H1 (cell line): ENCODE results near the gene DRC3. TPM values are rescaled to one million over a fixed set of nuclear protein-coding genes. Genes with fewer than 3 reads are reported as not detected.

Experiments
- CTCF ChIA-PET: fragments of 300-600 bp; sonication (Branson Sonifier 250); formaldehyde crosslinking; loops from one replicate; lab custom pipeline; 2021; ENCODE audit not compliant: partially characterized antibody; lab: Charles Lee
- POLR2A ChIA-PET: fragments of 300-600 bp; sonication (Branson Sonifier 250); formaldehyde crosslinking; loops from one replicate; lab custom pipeline; 2021; ENCODE audit warnings: inconsistent platforms; ENCODE audit not compliant: partially characterized antibody; lab: Charles Lee
- DNase-seq, 2 experiments: peaks; one replicate each; pipeline versions ENCODE4 v3.0.0 to v3.0.0-alpha.2; 2010 to 2022; ENCODE audit warnings: low spot score in 2 of 2, low read depth in 1 of 2, mixed read lengths in 1 of 2
- FAIRE-seq: peaks from 2 replicates; lab custom pipeline; 2011; peaks lifted over from hg19 to GRCh38; lab: Jason Lieb, UNC
- H2AFZ ChIP-seq: 2 replicates; pipeline ENCODE4 v1.8.1; 2012; ENCODE audit warnings: low read length, inconsistent platforms
- H2AK5ac ChIP-seq: 2 replicates; pipeline ENCODE4 v1.6.1; 2013; ENCODE audit warnings: low read depth, low read length
- H2BK120ac ChIP-seq: replicated peaks from 2 replicates; pipeline ENCODE3; 2013; ENCODE audit warnings: low read depth, low read length, inconsistent platforms
- H2BK12ac ChIP-seq: 2 replicates; pipeline ENCODE4 v1.6.1; 2013; ENCODE audit warnings: low read depth, low read length
- H2BK15ac ChIP-seq: 2 replicates; pipeline ENCODE4 v1.6.1; 2013; ENCODE audit warnings: low read length
- H2BK20ac ChIP-seq: 2 replicates; pipeline ENCODE4 v1.6.1; 2013; ENCODE audit warnings: low read length
- H2BK5ac ChIP-seq: 2 replicates; pipeline ENCODE4 v1.6.1; 2013; ENCODE audit warnings: low read depth, low read length
- H3K14ac ChIP-seq: 2 replicates; pipeline ENCODE4 v1.6.1; 2013; ENCODE audit warnings: inconsistent platforms; ENCODE audit not compliant: insufficient read length
- H3K18ac ChIP-seq: 2 replicates; pipeline ENCODE4 v1.6.1; 2013; ENCODE audit warnings: low read length; ENCODE audit errors: extremely low read depth
- H3K23ac ChIP-seq: 2 replicates; pipeline ENCODE4 v1.6.1; 2013; ENCODE audit warnings: inconsistent platforms; ENCODE audit not compliant: insufficient read length
- H3K23me2 ChIP-seq: 2 replicates; pipeline ENCODE4 v1.6.1; 2013; ENCODE audit warnings: low read depth, low read length
- H3K27ac ChIP-seq: 2 replicates; pipeline ENCODE4 v1.6.1; 2011; ENCODE audit warnings: low read depth, low read length, inconsistent platforms
- H3K27me3 ChIP-seq, 4 experiments: replicated peaks in 1 of 4; 1 replicate in 1 of 4; 2 replicates in 3 of 4; pipeline versions ENCODE4 v1.6.1 to v1.8.1; 2011 to 2013; ENCODE audit warnings: low read length in 3 of 4, mild to moderate bottlenecking in 3 of 4, inconsistent platforms in 2 of 4, mixed read lengths in 2 of 4, moderate library complexity in 1 of 4; ENCODE audit not compliant: control insufficient read depth in 3 of 4, insufficient read depth in 3 of 4; ENCODE audit errors: extremely low read depth in 1 of 4
- H3K36me3 ChIP-seq, 4 experiments: 2 replicates each; pipeline versions ENCODE4 v1.6.1 to v1.8.1; 2011 to 2013; ENCODE audit warnings: mild to moderate bottlenecking in 4 of 4, low read length in 3 of 4, moderate library complexity in 2 of 4, control low read depth in 1 of 4, inconsistent platforms in 1 of 4; ENCODE audit not compliant: insufficient read depth in 4 of 4, control insufficient read depth in 2 of 4
- H3K4ac ChIP-seq: replicated peaks from 2 replicates; pipeline ENCODE3; 2013; ENCODE audit warnings: low read length, low read depth, mixed read lengths, inconsistent platforms; ENCODE audit not compliant: insufficient read length
- H3K4me1 ChIP-seq, 4 experiments: replicated peaks in 1 of 4; 1 replicate in 1 of 4; 2 replicates in 3 of 4; pipeline versions ENCODE4 v1.6.1 to v1.8.1; 2011 to 2013; ENCODE audit warnings: low read length in 3 of 4, inconsistent platforms in 2 of 4, mixed read lengths in 1 of 4; ENCODE audit not compliant: insufficient read depth in 4 of 4, control insufficient read depth in 3 of 4
- H3K4me2 ChIP-seq, 2 experiments: 2 replicates each; pipeline versions ENCODE4 v1.6.1 to v1.8.1; 2011 to 2013; ENCODE audit warnings: low read depth in 2 of 2, low read length in 2 of 2, control low read depth in 1 of 2, inconsistent platforms in 1 of 2, mild to moderate bottlenecking in 1 of 2; ENCODE audit not compliant: insufficient read depth in 1 of 2
- H3K4me3 ChIP-seq, 4 experiments: fragments of 200-600, 300-600 bp in 1 of 4; sonication (generic), shearing (Covaris generic), sonication (Bioruptor Twin) in 1 of 4; 2 replicates each; pipeline versions ENCODE4 v1.5.1 to v1.8.1; 2011 to 2016; ENCODE audit warnings: low read length in 4 of 4, low read depth in 3 of 4, control low read depth in 2 of 4, inconsistent platforms in 2 of 4, mild to moderate bottlenecking in 2 of 4, mixed read lengths in 1 of 4, moderate library complexity in 1 of 4; ENCODE audit not compliant: insufficient read depth in 2 of 4; ENCODE audit errors: extremely low read depth in 1 of 4
- H3K56ac ChIP-seq: replicated peaks from 2 replicates; pipeline ENCODE3; 2013; ENCODE audit warnings: low read depth, mild to moderate bottlenecking, mixed read lengths, low read length, inconsistent platforms; ENCODE audit not compliant: insufficient read length
- H3K79me1 ChIP-seq: 2 replicates; pipeline ENCODE4 v1.6.1; 2013; ENCODE audit warnings: low read depth, low read length, control low read depth
- H3K79me2 ChIP-seq, 2 experiments: 2 replicates each; pipeline versions ENCODE4 v1.6.1 to v1.8.1; 2012 to 2013; ENCODE audit warnings: low read length in 2 of 2, mild to moderate bottlenecking in 2 of 2, inconsistent platforms in 1 of 2; ENCODE audit not compliant: insufficient read depth in 2 of 2, control insufficient read depth in 1 of 2
- H3K9ac ChIP-seq, 4 experiments: replicated peaks in 1 of 4; 1 replicate in 1 of 4; 2 replicates in 3 of 4; pipeline versions ENCODE4 v1.6.1 to v1.8.1; 2011 to 2013; ENCODE audit warnings: low read depth in 3 of 4, low read length in 3 of 4, control low read depth in 2 of 4, mild to moderate bottlenecking in 2 of 4, moderate library complexity in 2 of 4, inconsistent platforms in 1 of 4; ENCODE audit errors: extremely low read depth in 1 of 4
- H3K9me3 ChIP-seq, 2 experiments: 2 replicates each; pipeline versions ENCODE4 v1.6.1 to v1.8.1; 2012 to 2013; ENCODE audit warnings: mild to moderate bottlenecking in 2 of 2, moderate library complexity in 2 of 2, control low read depth in 1 of 2, inconsistent platforms in 1 of 2, low read depth in 1 of 2, low read length in 1 of 2, mixed read lengths in 1 of 2; ENCODE audit not compliant: insufficient read depth in 2 of 2
- H4K20me1 ChIP-seq, 2 experiments: replicated peaks in 1 of 2; 2 replicates each; pipeline versions ENCODE3 to v1.8.1; 2011 to 2013; ENCODE audit warnings: inconsistent platforms in 2 of 2, low read length in 2 of 2, mild to moderate bottlenecking in 1 of 2; ENCODE audit not compliant: insufficient read depth in 2 of 2, control insufficient read depth in 1 of 2
- H4K5ac ChIP-seq: 2 replicates; pipeline ENCODE4 v1.6.1; 2013; ENCODE audit warnings: low read length, low read depth, mixed read lengths, inconsistent platforms; ENCODE audit not compliant: insufficient read length
- H4K8ac ChIP-seq: 2 replicates; pipeline ENCODE4 v1.8.0; 2013; ENCODE audit warnings: mild to moderate bottlenecking, moderate library complexity, low read length, inconsistent platforms; ENCODE audit not compliant: insufficient read depth; ENCODE audit errors: extremely low read depth
- H4K91ac ChIP-seq: replicated peaks from 2 replicates; pipeline ENCODE3; 2013; ENCODE audit warnings: low read length, mixed read lengths, inconsistent platforms; ENCODE audit not compliant: insufficient read length
- BRCA1 ChIP-seq: IDR thresholded peaks from 2 replicates; pipeline ENCODE4 v1.6.1; 2012; ENCODE audit warnings: low read depth, low read length, improper control_type of control experiment
- PHF8 ChIP-seq: fragments of 200-600 bp; sonication (generic); conservative IDR thresholded peaks from 2 replicates; pipeline ENCODE4 v1.7.1; 2012; ENCODE audit warnings: low read depth, mild to moderate bottlenecking, inconsistent platforms, low read length, moderate library complexity
- RXRA ChIP-seq: IDR thresholded peaks from 2 replicates; pipeline ENCODE4 v1.6.1; 2011; ENCODE audit warnings: low read depth, mild to moderate bottlenecking, low read length, moderate library complexity; ENCODE audit not compliant: insufficient read depth
- WGBS, 2 experiments: shearing (Covaris generic) in 1 of 2; methylation state at CpG; one replicate each; pipeline versions ENCODE4 v1.1.6 to v1.1.7; 2013 to 2015; ENCODE audit warnings: low lambda C conversion rate in 2 of 2, mixed read lengths in 2 of 2, inconsistent platforms in 1 of 2, low coverage in 1 of 2, missing lambda C conversion rate in 1 of 2; ENCODE audit not compliant: insufficient replicate concordance in 2 of 2, insufficient coverage in 1 of 2, insufficient read length in 1 of 2; ENCODE audit errors: extremely low coverage in 1 of 2, missing lambda C conversion rate in 1 of 2; 5-methylcytosine and 5-hydroxymethylcytosine counted together
- polyA plus RNA-seq, 7 experiments: library from polyadenylated mRNA; depleted of rRNA in 3 of 7; stranded (reverse) in 5 of 7; unstranded in 2 of 7; fragments of >200 nt in 5 of 7; fragments of 200-250 nt in 2 of 7; gene quantifications; 1 replicate in 5 of 7; 2 replicates in 1 of 7; 4 replicates in 1 of 7; pipeline versions ENCODE4 v1.2.1 to v1.2.3, GENCODE V29; 2011 to 2013; ENCODE audit warnings: missing spikeins in 2 of 7, mixed read lengths in 2 of 7
- total RNA-seq: library from RNA; stranded (reverse); fragmentation: NEBNext Ultra II Directional; extraction: Animal tissue kit (Norgen Biotek cat#: 25700); gene quantifications from 2 replicates; pipeline ENCODE4 v1.2.1, GENCODE V29; 2021

Gene DRC3
- total and polyA plus RNA-seq, 2 of the 8 experiments (the other 6 are each of a cell fraction or from before 2014, with no cell fraction given): 0.59 TPM; not detected in 1

- Histone ChIP-seq H3K4me1 (peaks cover 0 to 5% (median 0%) of the 10 kb centered on the region in 4 experiments; a peak in 4 of 7 replicates), H3K36me3 (no peaks in the 10 kb centered on the region), H3K14ac (no peak overlapping the region), H4K20me1 (no peaks in the 10 kb centered on the region), H3K79me2 (no peaks in the 10 kb centered on the region), H3K79me1 (no peaks in the 10 kb centered on the region), H4K5ac (no peak overlapping the region)
- CTCF ChIA-PET: interaction anchor here (1.0 to 5.4 kb wide), 8 partner anchors 10 to 117 kb away, joined by 3 to 49 read pairs (median 4); no protein-coding TSS in a partner anchor
- TF ChIP-seq BRCA1: no peak
- TF ChIP-seq PHF8: no peak
- TF ChIP-seq RXRA: no peak
- TF ChIP-seq, all 59 proteins: peak for 0
- H3K4me2 ChIP-seq: no peak overlapping the region
- H3K27me3 ChIP-seq: no peaks in the 10 kb centered on the region; a peak in 1 of 7 replicates
- POLR2A ChIA-PET: no interaction called here
- H3K9me3 ChIP-seq: no peaks in the 10 kb centered on the region
- no peaks in the 10 kb centered on the region for H3K23me2 ChIP-seq
- no peak overlapping the region for H4K8ac ChIP-seq
- no peak overlapping the region for H4K91ac ChIP-seq
- no peak overlapping the region for H3K27ac ChIP-seq
- H2BK15ac ChIP-seq: no peak overlapping the region
- no peak overlapping the region for H3K23ac ChIP-seq
- H3K9ac ChIP-seq: no peak overlapping the region
- no peak overlapping the region for H2BK20ac ChIP-seq
- no peak overlapping the region for H3K4ac ChIP-seq
- H3K18ac ChIP-seq: no peak overlapping the region
- peak overlapping the region; percentile 3; the same call in 1 of the 2 replicates for H2BK12ac ChIP-seq
- H3K56ac ChIP-seq: no peak overlapping the region
- no peak overlapping the region for H2AK5ac ChIP-seq
- no peak overlapping the region for H2AFZ ChIP-seq
- H3K4me3 ChIP-seq: no peak overlapping the region
- H2BK5ac ChIP-seq: no peak overlapping the region
- 79% methylated on average over 2 of the region's 2 CpGs; no CpG with 5 or more reads in 1 of the 2 experiments for WGBS, 2 experiments
- no peak overlapping the region for H2BK120ac ChIP-seq
- DNase-seq (no peak), FAIRE-seq (no peak)
Observed at GRCh38 chr17:17993366-17993765, 20.7 kb downstream of the DRC3 start.
